ENCODE measurements around the gene PLAGL2. TPM values are rescaled to one million over a fixed set of nuclear protein-coding genes. Genes with fewer than 3 reads are reported as not detected.
A peak's percentile ranks its signal among the peaks of the same experiment; 100 is the strongest.

Gene PLAGL2
- polyA plus RNA-seq, 3 donors from 2014 or later: 1.3 to 3.4 (median 1.6) TPM

- Mint-ChIP-seq H3K36me3 (peaks cover 7 to 29% (median 15%) of the 10 kb centered on the region in 3 donors), H3K27me3 (ENCODE audit: low read depth in 3 of 3) (no peaks in the 10 kb centered on the region)
Observed at GRCh38 chr20:32226391-32226790, 18.8 kb upstream of the PLAGL2 start.

GRCh38 chr20:32224463-32224862, 16.9 kb upstream of the PLAGL2 start:
- H3K4me1 Mint-ChIP-seq: no peaks in the 10 kb centered on the region
- DNase-seq: no peak
- no peaks in the 10 kb centered on the region for H3K27me3 Mint-ChIP-seq (ENCODE audit: low read depth in 3 of 3)
- no peak overlapping the region for H3K27ac Mint-ChIP-seq
- no peaks in the 10 kb centered on the region for H3K9me3 Mint-ChIP-seq
- no peak overlapping the region for H3K4me3 Mint-ChIP-seq
- H3K36me3 Mint-ChIP-seq: peaks cover 0 to 32% (median 15%) of the 10 kb centered on the region in 3 donors

More at GRCh38 chr20:32226391-32226790, 18.8 kb upstream of the PLAGL2 start:
- H3K4me1 Mint-ChIP-seq: peaks cover 2 to 4% of the 10 kb centered on the region in 2 donors
- no peak overlapping the region for H3K4me3 Mint-ChIP-seq
- DNase-seq: no peak
- no peak overlapping the region for H3K27ac Mint-ChIP-seq
- no peaks in the 10 kb centered on the region for H3K9me3 Mint-ChIP-seq

- no peak overlapping the region for H3K4me3 Mint-ChIP-seq
- H3K9me3 Mint-ChIP-seq: no peaks in the 10 kb centered on the region
- H3K36me3 Mint-ChIP-seq: peaks cover 9 to 37% (median 14%) of the 10 kb centered on the region in 3 donors
- no peaks in the 10 kb centered on the region for H3K27me3 Mint-ChIP-seq (ENCODE audit: low read depth in 3 of 3)
- no peak overlapping the region for H3K27ac Mint-ChIP-seq
- H3K4me1 Mint-ChIP-seq: no peaks in the 10 kb centered on the region
- DNase-seq: no peak
Observed at GRCh38 chr20:32218156-32218900, 10.8 kb upstream of the PLAGL2 start.

- Mint-ChIP-seq H3K9me3 (no peaks in the 10 kb centered on the region), H3K4me1 (peaks cover 0 to 6% of the 10 kb centered on the region in 2 donors), H3K27me3 (ENCODE audit: low read depth in 3 of 3) (no peaks in the 10 kb centered on the region), H3K27ac (no peak overlapping the region), H3K4me3 (no peak overlapping the region), H3K36me3 (peaks cover 13 to 40% (median 20%) of the 10 kb centered on the region in 3 donors)
- no peak for DNase-seq
Observed at GRCh38 chr20:32216179-32217142, 8.9 kb upstream of the PLAGL2 start.

- H3K27ac Mint-ChIP-seq: no peak overlapping the region
- H3K36me3 Mint-ChIP-seq: peaks cover 13 to 34% (median 20%) of the 10 kb centered on the region in 3 donors
- no peaks in the 10 kb centered on the region for H3K9me3 Mint-ChIP-seq
- no peak overlapping the region for H3K4me3 Mint-ChIP-seq
- H3K4me1 Mint-ChIP-seq: peaks cover 0 to 9% of the 10 kb centered on the region in 2 donors
- no peaks in the 10 kb centered on the region for H3K27me3 Mint-ChIP-seq (ENCODE audit: low read depth in 3 of 3)
- no peak for DNase-seq
Observed at GRCh38 chr20:32215729-32216128, 8.2 kb upstream of the PLAGL2 start.

GRCh38 chr20:32215147-32215546, 7.6 kb upstream of the PLAGL2 start:
- no peak overlapping the region for H3K27ac Mint-ChIP-seq
- H3K27me3 Mint-ChIP-seq (ENCODE audit: low read depth in 3 of 3): no peaks in the 10 kb centered on the region
- H3K36me3 Mint-ChIP-seq: peaks cover 13 to 33% (median 20%) of the 10 kb centered on the region in 3 donors
- no peak overlapping the region for H3K4me3 Mint-ChIP-seq
- H3K9me3 Mint-ChIP-seq: no peaks in the 10 kb centered on the region
- DNase-seq: no peak
- peaks cover under 1 to 15% of the 10 kb centered on the region in 2 donors for H3K4me1 Mint-ChIP-seq

- Mint-ChIP-seq H3K27me3 (ENCODE audit: low read depth in 3 of 3) (no peaks in the 10 kb centered on the region), H3K36me3 (peaks cover 8 to 24% (median 16%) of the 10 kb centered on the region in 3 donors), H3K9me3 (no peaks in the 10 kb centered on the region), H3K4me1 (peaks cover 11 to 27% of the 10 kb centered on the region in 2 donors), H3K27ac (no peak overlapping the region), H3K4me3 (no peak overlapping the region)
- no peak for DNase-seq
Observed at GRCh38 chr20:32213870-32214269, 6.3 kb upstream of the PLAGL2 start.

GRCh38 chr20:32209850-32210605, 2.5 kb upstream of the PLAGL2 start:
- peak overlapping the region in 4 of 6 donors; percentile 52 to 70 (median 66) for H3K27ac Mint-ChIP-seq
- H3K4me1 Mint-ChIP-seq: peaks cover 42 to 58% of the 10 kb centered on the region in 2 donors
- H3K27me3 Mint-ChIP-seq (ENCODE audit: low read depth in 3 of 3): peaks cover 0 to 5% (median 3%) of the 10 kb centered on the region in 3 donors
- H3K36me3 Mint-ChIP-seq: peaks cover 4 to 7% (median 5%) of the 10 kb centered on the region in 3 donors
- DNase-seq: no peak
- H3K4me3 Mint-ChIP-seq: peak overlapping the region; percentile 19 to 87 (median 86)
- no peaks in the 10 kb centered on the region for H3K9me3 Mint-ChIP-seq

- H3K36me3 Mint-ChIP-seq: peaks cover 4 to 7% (median 5%) of the 10 kb centered on the region in 3 donors
- H3K27ac Mint-ChIP-seq: peak overlapping the region; percentile 63 to 90 (median 75)
- H3K4me3 Mint-ChIP-seq: peak overlapping the region; percentile 86 to 90 (median 87)
- no peaks in the 10 kb centered on the region for H3K9me3 Mint-ChIP-seq
- H3K27me3 Mint-ChIP-seq (ENCODE audit: low read depth in 3 of 3): peaks cover 0 to 5% (median 3%) of the 10 kb centered on the region in 3 donors
- DNase-seq: no peak
- H3K4me1 Mint-ChIP-seq: peaks cover 46 to 72% of the 10 kb centered on the region in 2 donors
Observed at GRCh38 chr20:32208499-32209154, 1.1 kb upstream of the PLAGL2 start.

GRCh38 chr20:32206760-32207625, 550 bp downstream of the PLAGL2 start:
- Mint-ChIP-seq H3K4me1 (peaks cover 49 to 85% of the 10 kb centered on the region in 2 donors), H3K27me3 (ENCODE audit: low read depth in 3 of 3) (peaks cover 0 to 5% (median 3%) of the 10 kb centered on the region in 3 donors), H3K27ac (peak overlapping the region; percentile 79 to 96 (median 86)), H3K4me3 (peak overlapping the region; percentile 84 to 97 (median 94)), H3K36me3 (peaks cover 4 to 5% (median 5%) of the 10 kb centered on the region in 3 donors), H3K9me3 (no peaks in the 10 kb centered on the region)
- DNase-seq: peak in 1 of 3 donors; percentile 10

GRCh38 chr20:32205843-32206759, 1.4 kb downstream of the PLAGL2 start:
- no peak for DNase-seq
- peak overlapping the region; percentile 69 to 95 (median 85) for H3K27ac Mint-ChIP-seq
- peaks cover 0 to 5% (median 3%) of the 10 kb centered on the region in 3 donors for H3K27me3 Mint-ChIP-seq (ENCODE audit: low read depth in 3 of 3)
- H3K4me1 Mint-ChIP-seq: peaks cover 49 to 78% of the 10 kb centered on the region in 2 donors
- no peaks in the 10 kb centered on the region for H3K36me3 Mint-ChIP-seq
- H3K4me3 Mint-ChIP-seq: peak overlapping the region; percentile 84 to 97 (median 94)
- H3K9me3 Mint-ChIP-seq: no peaks in the 10 kb centered on the region
